HFF-Myc (cell line): ENCODE measurements around the gene SLC25A26.
A peak's percentile ranks its signal among the peaks of the same experiment; 100 is the strongest.

ENCODE experiments used
- DNase-seq: peaks from one replicate; pipeline ENCODE4 v3.0.0-alpha.2; 2011; ENCODE audit warnings: low read depth; ENCODE audit errors: extremely low read depth
- H3K4me3 ChIP-seq: replicated peaks from 2 replicates; pipeline ENCODE4 v1.5.1; 2011; ENCODE audit warnings: low read depth, mild to moderate bottlenecking, control low read depth, low read length
- TF ChIP-seq, protein P1 (sequence below): IDR thresholded peaks from 2 replicates; pipeline ENCODE4 v1.5.1; 2012; ENCODE audit warnings: mild to moderate bottlenecking, low read depth, low read length, control low read depth; ENCODE audit errors: missing control alignments

The SLC25A26 gene

DNA sequence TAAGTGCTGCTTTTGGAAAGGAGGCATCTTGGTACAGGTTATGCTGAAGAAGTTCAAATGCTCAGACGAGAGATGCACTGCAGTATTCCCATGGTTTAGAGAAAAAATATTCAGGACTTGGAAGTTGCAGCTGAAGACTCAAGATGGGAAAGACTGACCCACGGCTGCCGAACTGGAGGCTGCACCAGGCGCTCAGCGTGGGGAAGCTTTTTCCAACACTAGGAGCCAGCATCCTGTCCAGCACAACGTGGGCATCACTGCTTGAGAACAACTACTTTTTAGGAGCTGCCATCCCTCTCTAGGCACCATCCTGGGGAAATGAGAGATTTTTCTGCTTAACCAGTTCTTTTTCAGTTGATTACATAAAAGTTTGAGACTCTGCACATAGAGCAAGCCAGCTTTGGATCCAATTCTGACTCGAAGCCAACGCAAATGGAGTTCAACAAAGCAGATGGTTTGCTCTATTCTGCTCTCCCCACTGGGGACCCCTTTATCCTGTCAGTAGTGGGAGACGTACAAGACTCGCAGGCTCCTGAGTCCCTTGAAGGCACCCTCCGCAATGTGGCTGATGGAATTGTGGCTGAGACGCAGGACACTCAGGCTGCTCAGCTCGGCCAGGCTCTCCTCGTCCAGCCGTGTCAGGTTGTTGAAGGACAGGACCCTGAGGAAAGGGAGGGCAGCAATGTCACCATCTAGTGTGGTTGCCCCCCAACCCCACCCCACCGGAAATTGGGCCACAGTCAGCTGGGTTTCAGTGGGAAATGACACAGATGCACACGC, 186.2 kb downstream of the SLC25A26 start:
- TF ChIP-seq, protein P1, sequence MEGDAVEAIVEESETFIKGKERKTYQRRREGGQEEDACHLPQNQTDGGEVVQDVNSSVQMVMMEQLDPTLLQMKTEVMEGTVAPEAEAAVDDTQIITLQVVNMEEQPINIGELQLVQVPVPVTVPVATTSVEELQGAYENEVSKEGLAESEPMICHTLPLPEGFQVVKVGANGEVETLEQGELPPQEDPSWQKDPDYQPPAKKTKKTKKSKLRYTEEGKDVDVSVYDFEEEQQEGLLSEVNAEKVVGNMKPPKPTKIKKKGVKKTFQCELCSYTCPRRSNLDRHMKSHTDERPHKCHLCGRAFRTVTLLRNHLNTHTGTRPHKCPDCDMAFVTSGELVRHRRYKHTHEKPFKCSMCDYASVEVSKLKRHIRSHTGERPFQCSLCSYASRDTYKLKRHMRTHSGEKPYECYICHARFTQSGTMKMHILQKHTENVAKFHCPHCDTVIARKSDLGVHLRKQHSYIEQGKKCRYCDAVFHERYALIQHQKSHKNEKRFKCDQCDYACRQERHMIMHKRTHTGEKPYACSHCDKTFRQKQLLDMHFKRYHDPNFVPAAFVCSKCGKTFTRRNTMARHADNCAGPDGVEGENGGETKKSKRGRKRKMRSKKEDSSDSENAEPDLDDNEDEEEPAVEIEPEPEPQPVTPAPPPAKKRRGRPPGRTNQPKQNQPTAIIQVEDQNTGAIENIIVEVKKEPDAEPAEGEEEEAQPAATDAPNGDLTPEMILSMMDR, result no peak
- no peak for DNase-seq
- no peak overlapping the region for H3K4me3 ChIP-seq

DNA sequence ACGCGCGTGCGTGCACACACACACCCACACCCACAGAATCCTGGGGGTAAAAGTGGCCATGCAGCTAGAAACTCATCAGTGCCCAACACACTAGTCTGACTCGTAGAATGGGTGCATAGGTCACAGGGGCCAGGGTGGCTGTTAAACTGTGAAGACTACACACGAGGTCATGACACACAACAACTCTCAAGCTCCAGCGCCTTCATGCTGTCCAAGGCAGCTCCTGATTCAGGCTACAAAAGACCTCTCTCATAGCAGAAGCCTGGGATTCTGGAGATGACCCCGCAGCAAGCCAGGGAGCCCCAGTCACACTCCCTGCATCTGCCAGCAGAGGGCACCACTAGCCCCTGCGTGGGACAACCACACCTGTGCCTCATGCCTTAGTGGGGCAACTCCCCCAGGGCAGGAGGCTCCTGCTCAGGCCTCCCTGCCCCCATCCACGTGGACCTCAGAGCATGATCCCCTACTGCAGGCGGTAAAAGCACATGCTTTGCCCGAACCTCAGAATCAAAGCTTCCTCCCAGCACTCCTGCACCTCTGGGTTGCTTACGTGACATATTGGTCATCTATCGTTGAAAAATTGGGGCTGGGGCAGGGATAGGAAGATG, 186.9 kb downstream of the SLC25A26 start:
- H3K4me3 ChIP-seq, result no peak overlapping the region
- DNase-seq, result no peak
- TF ChIP-seq, protein P1, result peak; percentile 92

DNA sequence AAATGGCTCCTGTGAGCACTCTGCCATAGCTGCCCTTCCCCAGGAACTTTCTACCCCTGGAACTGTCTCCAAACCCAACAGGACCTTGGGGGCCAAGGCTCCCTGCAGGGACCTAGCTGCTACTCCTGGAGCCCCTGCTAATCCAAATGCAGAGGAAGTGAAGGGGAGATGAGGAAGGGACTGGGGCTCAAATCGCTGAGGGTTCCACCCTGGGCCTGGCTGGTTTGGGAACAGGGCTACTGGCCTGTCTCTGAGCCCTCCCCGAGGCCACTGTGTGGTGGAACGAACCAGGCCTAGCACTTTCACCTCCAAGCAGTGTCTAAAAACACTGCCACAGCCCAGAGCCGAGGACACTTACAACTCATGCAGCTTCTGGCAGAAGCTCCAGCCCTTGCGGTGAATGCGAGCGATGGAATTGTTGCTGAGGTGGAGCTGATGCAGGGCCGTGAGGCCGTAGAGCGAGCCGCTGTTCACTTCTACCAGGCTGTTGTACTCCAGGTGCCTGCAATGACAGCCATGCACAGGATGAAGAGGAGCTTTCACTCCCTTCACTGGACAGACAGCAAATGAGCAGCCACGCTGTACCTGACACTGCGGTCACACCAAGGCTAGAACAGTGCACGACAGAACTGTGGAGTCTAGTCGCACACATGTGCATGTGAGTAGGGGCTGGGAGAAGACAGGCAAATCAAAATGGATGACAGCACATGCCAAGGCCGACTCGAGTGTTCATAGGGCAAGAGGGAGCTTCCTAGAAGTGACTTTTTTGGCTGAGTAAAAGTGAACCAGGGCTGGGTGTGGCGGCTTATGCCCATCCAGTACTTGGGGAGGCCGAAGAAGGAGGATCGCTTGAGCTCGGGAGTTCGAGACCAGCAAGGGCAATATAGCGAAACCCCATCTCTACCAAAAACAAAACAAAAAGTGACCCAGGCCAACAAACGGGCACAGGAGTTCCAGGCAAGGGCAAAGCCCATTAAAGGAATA, 189.3 kb downstream of the SLC25A26 start:
- H3K4me3 ChIP-seq, result no peak overlapping the region
- DNase-seq, result no peak
- TF ChIP-seq, protein P1, result no peak

DNA sequence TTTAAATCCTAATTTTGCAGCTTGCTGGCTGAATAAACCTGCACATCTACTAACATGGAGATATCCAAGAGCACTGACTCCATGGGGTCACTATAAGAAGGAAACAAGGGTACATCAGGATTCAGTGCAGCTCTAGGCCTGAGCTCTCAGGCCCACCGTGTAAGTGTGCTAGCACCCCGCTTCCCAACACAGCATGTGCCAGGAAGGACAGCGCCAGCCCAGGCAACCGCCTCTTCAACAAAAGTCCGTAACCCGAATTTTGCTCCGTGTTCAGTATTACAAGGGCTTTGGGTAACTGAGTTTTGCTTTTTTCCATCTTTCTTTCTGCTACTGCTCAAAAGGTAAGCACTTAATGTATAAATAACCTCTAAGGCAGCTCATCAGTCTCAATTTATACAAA, 190.2 kb downstream of the SLC25A26 start:
- no peak overlapping the region for H3K4me3 ChIP-seq
- no peak for DNase-seq
- TF ChIP-seq, protein P1, result no peak

DNA sequence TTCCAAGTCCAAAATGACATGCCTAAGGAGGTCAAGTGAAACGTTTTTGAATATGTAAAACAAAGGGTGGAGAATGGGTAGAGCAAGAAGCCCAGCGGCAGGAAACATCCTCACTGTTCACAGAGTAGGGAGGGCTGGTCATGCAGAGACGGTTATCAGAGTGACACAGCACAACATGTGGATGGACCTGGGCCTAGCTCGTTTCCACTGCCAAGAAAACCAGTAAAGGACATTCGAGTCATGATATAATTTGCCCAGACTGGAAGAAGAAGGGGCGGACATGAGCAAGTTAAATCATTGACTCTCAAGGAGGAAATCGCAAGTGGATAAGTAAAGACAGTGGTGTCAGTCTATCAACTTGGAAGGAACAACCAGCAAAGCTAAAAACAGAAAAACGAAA, 190.7 kb downstream of the SLC25A26 start:
- TF ChIP-seq, protein P1, result no peak
- DNase-seq, result no peak
- H3K4me3 ChIP-seq, result no peak overlapping the region

DNA sequence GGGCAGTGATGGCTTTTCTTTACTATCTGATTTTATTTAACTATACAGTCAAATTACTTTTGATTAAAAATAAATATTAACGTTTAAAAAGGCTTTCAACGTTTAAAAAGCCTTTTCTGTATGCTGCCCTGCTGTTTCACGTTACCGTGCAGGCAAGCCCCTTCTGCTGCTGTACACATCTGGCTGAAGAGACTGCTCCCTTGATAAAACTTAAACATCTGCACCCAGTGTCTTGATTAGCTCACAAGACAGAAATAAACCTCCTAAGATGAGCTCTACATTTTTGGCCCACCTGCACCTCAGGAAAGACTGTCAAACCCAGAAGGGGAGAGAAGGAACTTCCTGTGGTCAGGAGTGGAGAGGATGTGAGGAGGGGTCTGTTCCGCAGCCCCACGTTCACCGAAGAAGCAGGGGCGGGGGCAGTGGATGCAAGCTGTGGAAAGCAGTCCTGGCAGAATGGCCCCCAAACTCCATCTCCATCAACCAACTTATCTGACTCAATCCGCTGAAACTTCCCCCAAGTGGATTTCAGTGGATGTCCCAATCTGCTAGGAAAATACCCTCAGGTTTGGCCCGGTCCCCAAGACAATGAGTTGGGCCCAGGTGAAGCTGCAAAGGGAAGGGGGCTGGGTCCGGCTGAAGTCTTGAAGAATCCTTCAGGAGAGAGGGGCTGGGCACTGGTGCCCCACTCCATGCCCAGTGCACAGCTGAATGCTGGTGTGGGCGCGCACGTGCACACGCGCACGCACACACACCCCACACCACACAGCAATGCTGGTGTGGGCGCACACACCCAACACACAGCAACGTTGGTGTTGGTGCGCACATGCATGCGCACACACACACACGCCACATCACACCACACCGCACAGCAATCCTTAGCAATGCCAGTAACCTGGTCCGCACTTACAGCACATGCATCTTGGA, 191.4 kb downstream of the SLC25A26 start:
- no peak for DNase-seq
- no peak overlapping the region for H3K4me3 ChIP-seq
- TF ChIP-seq, protein P1, result no peak
